GM23338 (cell line): Measurements from ENCODE around the gene GRM4. TPM values are rescaled to one million over a fixed set of nuclear protein-coding genes. Genes with fewer than 3 reads are reported as not detected.

Experiments
- ATAC-seq: fragments of 200-7000 bp; cut with Tn5 transposase; 3 replicates; pipeline ENCODE4 v1.9.1; 2020
- DNase-seq: peaks from one replicate; pipeline ENCODE4 v3.0.0-alpha.2; 2015; ENCODE audit warnings: low spot score
- H2AFZ ChIP-seq: fragments of 200-600 bp; sonication (generic); 2 replicates; pipeline ENCODE4 v1.8.0; 2016; ENCODE audit warnings: antibody characterized with exemption, mild to moderate bottlenecking, moderate library complexity
- H3F3A ChIP-seq: fragments of 200-600 bp; sonication (generic); replicated peaks from 2 replicates; pipeline ENCODE4 v1.8.0; 2017; ENCODE audit warnings: antibody characterized with exemption, mixed run types, low read depth
- H3K27ac ChIP-seq: fragments of 200-600 bp; sonication (generic); 2 replicates; pipeline ENCODE4 v1.6.1; 2016; ENCODE audit warnings: low read depth
- H3K27me3 ChIP-seq: fragments of 200-600 bp; sonication (generic); 2 replicates; pipeline ENCODE4 v1.8.0; 2016; ENCODE audit warnings: mild to moderate bottlenecking, mixed run types, moderate library complexity; ENCODE audit not compliant: insufficient read depth
- H3K36me3 ChIP-seq: fragments of 200-600 bp; sonication (generic); 2 replicates; pipeline ENCODE4 v1.8.0; 2016; ENCODE audit warnings: mild to moderate bottlenecking; ENCODE audit not compliant: insufficient read depth
- H3K4me1 ChIP-seq: fragments of 200-600 bp; sonication (generic); 2 replicates; pipeline ENCODE4 v1.8.0; 2016; ENCODE audit warnings: mild to moderate bottlenecking, moderate library complexity; ENCODE audit not compliant: insufficient read depth
- H3K4me2 ChIP-seq: fragments of 200-600 bp; sonication (generic); 2 replicates; pipeline ENCODE4 v1.7.1; 2017; ENCODE audit warnings: mixed run types
- H3K4me3 ChIP-seq: fragments of 200-600 bp; sonication (generic); 2 replicates; pipeline ENCODE4 v1.6.1; 2016; ENCODE audit warnings: mixed run types
- H3K79me2 ChIP-seq: fragments of 200-600 bp; sonication (generic); replicated peaks from 2 replicates; pipeline ENCODE4 v1.8.0; 2017; ENCODE audit warnings: mild to moderate bottlenecking; ENCODE audit not compliant: insufficient read depth
- H3K9me2 ChIP-seq: fragments of 200-600 bp; sonication (generic); 2 replicates; pipeline ENCODE4 v1.8.0; 2017; ENCODE audit not compliant: insufficient read depth
- H4K20me1 ChIP-seq: fragments of 200-600 bp; sonication (generic); replicated peaks from 2 replicates; pipeline ENCODE4 v1.8.0; 2017; ENCODE audit warnings: mild to moderate bottlenecking; ENCODE audit not compliant: insufficient read depth
- H3K27ac Mint-ChIP-seq: 2 replicates; pipeline ENCODE4 v1.8.0; 2020; ENCODE audit warnings: inconsistent platforms, mild to moderate bottlenecking, moderate library complexity, mixed read lengths
- H3K27me3 Mint-ChIP-seq: 3 replicates; pipeline ENCODE4 v1.8.0; 2022; ENCODE audit warnings: low read depth, mild to moderate bottlenecking, moderate library complexity, mixed read lengths, inconsistent platforms; ENCODE audit not compliant: insufficient read depth, poor library complexity
- H3K36me3 Mint-ChIP-seq: 3 replicates; pipeline ENCODE4 v1.8.0; 2021; ENCODE audit warnings: low read depth, mild to moderate bottlenecking, inconsistent platforms, moderate library complexity, mixed read lengths
- H3K4me1 Mint-ChIP-seq: 3 replicates; pipeline ENCODE4 v1.8.0; 2020; ENCODE audit warnings: mild to moderate bottlenecking, inconsistent platforms, mixed read lengths
- H3K4me3 Mint-ChIP-seq: 3 replicates; pipeline ENCODE4 v1.8.0; 2021; ENCODE audit warnings: moderate library complexity, mild to moderate bottlenecking, inconsistent platforms, mixed read lengths
- H3K9me3 Mint-ChIP-seq: 3 replicates; pipeline ENCODE4 v1.8.0; 2020; ENCODE audit warnings: moderate library complexity, mild to moderate bottlenecking, inconsistent platforms, mixed read lengths
- CREB1 ChIP-seq: fragments of 250-450 bp; sonication (Bioruptor Pico); IDR thresholded peaks from 2 replicates; pipeline ENCODE4 v1.5.0; 2020; ENCODE audit warnings: low read depth, mild to moderate bottlenecking, moderate library complexity
- CTCF ChIP-seq, 2 experiments: fragments of 200-600 bp in 1 of 2; sonication (generic) in 1 of 2; conservative IDR thresholded peaks; 2 replicates each; pipeline versions ENCODE4 v1.5.1 to v1.6.1; 2016 to 2017; ENCODE audit warnings: antibody characterized with exemption in 2 of 2, low read depth in 2 of 2, mild to moderate bottlenecking in 2 of 2, moderate library complexity in 1 of 2
- ETS1 ChIP-seq: IDR thresholded peaks from 2 replicates; pipeline ENCODE4 v1.6.1; 2016; ENCODE audit warnings: antibody characterized with exemption
- EZH2 ChIP-seq: fragments of 200-600 bp; sonication (generic); IDR thresholded peaks from one replicate; pipeline ENCODE4 v1.8.0; 2017; ENCODE audit warnings: antibody characterized with exemption, mild to moderate bottlenecking, low read depth; ENCODE audit not compliant: unreplicated experiment
- EZH2phosphoT487 ChIP-seq: fragments of 200-600 bp; sonication (generic); IDR thresholded peaks from one replicate; pipeline ENCODE4 v1.8.1; 2018; ENCODE audit warnings: antibody characterized with exemption; ENCODE audit not compliant: unreplicated experiment
- JUNB ChIP-seq: IDR thresholded peaks from one replicate; pipeline ENCODE4 v1.6.1; 2016; ENCODE audit warnings: antibody characterized with exemption; ENCODE audit not compliant: unreplicated experiment
- NANOG ChIP-seq: IDR thresholded peaks from 2 replicates; pipeline ENCODE4 v1.6.1; 2016; ENCODE audit warnings: antibody characterized with exemption, borderline replicate concordance
- POLR2AphosphoS5 ChIP-seq: IDR thresholded peaks from 2 replicates; pipeline ENCODE4 v1.6.1; 2016; ENCODE audit warnings: antibody characterized with exemption, low read depth
- STAT1 ChIP-seq: IDR thresholded peaks from one replicate; pipeline ENCODE4 v1.6.1; 2016; ENCODE audit warnings: antibody characterized with exemption; ENCODE audit not compliant: unreplicated experiment
- ZNF331 ChIP-seq: fragments of 250-450 bp; sonication (Bioruptor Pico); IDR thresholded peaks from 2 replicates; pipeline ENCODE4 v1.5.0; 2020; ENCODE audit warnings: low read depth, mild to moderate bottlenecking, moderate library complexity
- polyA plus RNA-seq: library from polyadenylated mRNA; unstranded; fragments of >200 nt; fragmentation: Nextera tagmentation; extraction: Ambion mirVana; gene quantifications from 2 replicates; pipeline ENCODE4 v1.2.1, GENCODE V29; 2016
- total RNA-seq: library from RNA; depleted of rRNA; stranded (reverse); fragments of >200 nt; shearing (Covaris generic); gene quantifications from 2 replicates; pipeline ENCODE4 v1.2.3, GENCODE V29; 2014

The GRM4 gene
- total and polyA plus RNA-seq, 2 experiments from 2014 or later, result 7.0 to 30.6 TPM

GRCh38 chr6:34143196-34143883 lies 2.5 kb downstream of the GRM4 start:
- Mint-ChIP-seq H3K27me3 (peaks cover 42% of the 10 kb centered on the region), H3K27ac (no peak overlapping the region), H3K9me3 (no peaks in the 10 kb centered on the region), H3K36me3 (peaks cover 3% of the 10 kb centered on the region; the same call in 1 of the 3 replicates), H3K4me1 (peaks cover 68% of the 10 kb centered on the region), H3K4me3 (peak overlapping the region; percentile 75)
- Histone ChIP-seq H3K4me3 (peak overlapping the region; percentile 88), H3K27me3 (peaks cover 50% of the 10 kb centered on the region), H3K79me2 (peaks cover 20% of the 10 kb centered on the region; the same call in 1 of the 2 replicates), H4K20me1 (no peaks in the 10 kb centered on the region), H2AFZ (no peak overlapping the region), H3K27ac (no peak overlapping the region), H3F3A (peaks cover 21% of the 10 kb centered on the region), H3K4me2 (peak overlapping the region; percentile 95), H3K4me1 (peaks cover 60% of the 10 kb centered on the region), H3K9me2 (no peaks in the 10 kb centered on the region), H3K36me3 (no peaks in the 10 kb centered on the region)
- ATAC-seq (no peak; the same call in 2 of the 3 replicates), DNase-seq (no peak)
- TF ChIP-seq NANOG, result no peak

GRCh38 chr6:34142061-34142998 lies 3.6 kb downstream of the GRM4 start:
- peak overlapping the region; percentile 95 for H3K4me2 ChIP-seq
- ATAC-seq, result peak; percentile 28
- no peak for TF ChIP-seq ETS1
- TF ChIP-seq STAT1, result no peak
- no peak for TF ChIP-seq JUNB
- TF ChIP-seq CREB1 (CRISPR knock-in tag), result no peak
- TF ChIP-seq EZH2, result no peak
- no peak for TF ChIP-seq EZH2phosphoT487
- no peak for TF ChIP-seq CTCF (conservative IDR thresholded peaks at IDR 0.05; ENCODE audit: low read depth in 2 of 2)
- no peak for TF ChIP-seq ZNF331 (CRISPR knock-in tag)
- TF ChIP-seq NANOG, result no peak
- TF ChIP-seq POLR2AphosphoS5, result no peak

More at GRCh38 chr6:34142061-34142998, 3.6 kb downstream of the GRM4 start:
- Mint-ChIP-seq H3K4me1 (peaks cover 72% of the 10 kb centered on the region), H3K27ac (no peak overlapping the region), H3K4me3 (peak overlapping the region; percentile 75), H3K9me3 (no peaks in the 10 kb centered on the region), H3K27me3 (peaks cover 39% of the 10 kb centered on the region), H3K36me3 (peaks cover 5% of the 10 kb centered on the region; the same call in 1 of the 3 replicates)
- peaks cover 45% of the 10 kb centered on the region for H3K27me3 ChIP-seq
- H3K4me1 ChIP-seq, result peaks cover 67% of the 10 kb centered on the region
- H2AFZ ChIP-seq, result no peak overlapping the region
- no peaks in the 10 kb centered on the region for H3K36me3 ChIP-seq
- DNase-seq, result peak; percentile 86
- H3K4me3 ChIP-seq, result peak overlapping the region; percentile 88; the same call in 1 of the 2 replicates
- H3K9me2 ChIP-seq, result no peaks in the 10 kb centered on the region
- H3F3A ChIP-seq, result peaks cover 23% of the 10 kb centered on the region
- H3K79me2 ChIP-seq, result peaks cover 26% of the 10 kb centered on the region
- H3K27ac ChIP-seq, result no peak overlapping the region
- H4K20me1 ChIP-seq, result no peaks in the 10 kb centered on the region
